A172 (cell line): ENCODE data around the gene BBS4. TPM values are rescaled to one million over a fixed set of nuclear protein-coding genes. Genes with fewer than 3 reads are reported as not detected.

Experiments
- total RNA-seq: library from RNA; depleted of rRNA; stranded (reverse); fragments of >200 nt; shearing (Covaris generic); gene quantifications from 2 replicates; pipeline ENCODE4 v1.2.3, GENCODE V29; 2014; rRNA removed

The BBS4 gene
- total RNA-seq, 1 experiment from 2014 or later = 31.7 TPM

Other genes starting within 250 kb of the BBS4 start
- gene ARIH1, start 211.9 kb upstream of the BBS4 start, total RNA-seq = 31.5 and 36.6 TPM in 2 replicates
- gene GOLGA6B, start 31.5 kb upstream of the BBS4 start, total RNA-seq = not detected in 2 replicates
- not detected in 2 replicates for gene HIGD2B, start within 50 bp of the BBS4 start, total RNA-seq
- 69.7 and 70.8 TPM in 2 replicates for gene ADPGK, start 97.6 kb downstream of the BBS4 start, total RNA-seq